ENCODE measurements around the gene ITFG1. TPM values are rescaled to one million over a fixed set of nuclear protein-coding genes. Genes with fewer than 3 reads are reported as not detected.
"Not testable (repeated sequence)": the region's sequence is repeated elsewhere in the genome, so short reads cannot be mapped to it uniquely, and the experiment has no call there.

The ITFG1 gene
- total and polyA plus RNA-seq, 9 of the 15 experiments (the other 6 are each of a cell fraction or from before 2014, with no cell fraction given): 17.1 to 83.5 (median 35.8) TPM

DNA sequence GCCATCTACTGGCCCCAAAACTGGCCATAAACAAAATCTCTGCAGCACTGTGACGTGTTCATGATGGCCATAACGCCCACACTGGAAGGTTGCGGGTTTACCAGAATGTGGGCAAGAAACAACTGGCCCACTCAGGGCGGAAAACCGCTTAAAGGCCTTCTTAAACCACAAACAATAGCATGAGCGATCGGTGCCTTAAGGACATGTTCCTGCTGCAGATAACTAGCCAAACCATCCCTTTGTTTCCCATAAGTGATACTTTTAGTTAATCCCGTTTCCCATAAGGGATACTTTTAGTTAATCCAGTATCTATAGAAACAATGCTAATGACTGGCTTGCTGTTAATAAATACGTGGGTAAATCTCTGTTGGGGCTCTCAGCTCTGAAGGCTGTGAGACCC, 308.4 kb downstream of the ITFG1 start:
- H3K27me3 ChIP-seq (ENCODE audit: control insufficient read depth in 2 of 2, insufficient read depth in 2 of 2, low read length in 2 of 2); H2AFZ ChIP-seq (ENCODE audit: low read depth, low read length); H3K4me2 ChIP-seq (ENCODE audit: insufficient read depth, low read length); CTCF ChIA-PET (ENCODE audit: low intra/inter-chr PET ratio); in situ Hi-C loops (cut with MboI); DNase-seq (ENCODE audit: extremely low read depth in 1 of 4, low spot score in 3 of 4); H3K9ac ChIP-seq (ENCODE audit: insufficient read depth in 1 of 2, low read depth in 2 of 2, low read length in 2 of 2); ATAC-seq; H3K4me3 ChIP-seq; H3K4me1 ChIP-seq (replicated peaks in 1 of 2; ENCODE audit: control insufficient read depth in 2 of 2, insufficient read depth in 2 of 2, low read length in 2 of 2); intact Hi-C loops (cut with micrococcal nuclease); H3K27ac ChIP-seq (ENCODE audit: extremely low read depth, low read depth, low read length); POLR2A ChIA-PET; H4K20me1 ChIP-seq (replicated peaks; ENCODE audit: control insufficient read depth, insufficient read depth, low read length); H3K79me2 ChIP-seq (ENCODE audit: control insufficient read depth, insufficient read depth, low read length); H3K9me3 ChIP-seq (replicated peaks; ENCODE audit: control insufficient read depth, insufficient read depth, low read depth, low read length); H3K9me1 ChIP-seq (ENCODE audit: control insufficient read depth, insufficient read depth, low read length); FAIRE-seq; BruUV-seq (replicated peaks): not testable (repeated sequence)
- TF ChIP-seq CBX3 (IDR thresholded peaks at IDR 0.05; ENCODE audit: borderline replicate concordance in 1 of 2, low read length in 2 of 2): 0 out of 3 replicates have a peak, but pooled peaks of 1 of the 2 experiments have one; percentile 19
- 92% methylated on average over 9 of the region's 9 CpGs for WGBS (ENCODE audit: insufficient coverage, low coverage, missing lambda C conversion rate)
- peaks cover 26% of the 10 kb centered on the region for H3K36me3 ChIP-seq (ENCODE audit: control insufficient read depth, insufficient read depth, low read length)

- intact Hi-C loops (cut with micrococcal nuclease) (no loop called here), in situ Hi-C loops (cut with MboI) (no loop called here)
- Histone ChIP-seq H3K4me3 (no peak overlapping the region), H3K9me1 (ENCODE audit: control insufficient read depth, insufficient read depth, low read length) (no peaks in the 10 kb centered on the region), H3K36me3 (ENCODE audit: control insufficient read depth, insufficient read depth, low read length) (peaks cover 11% of the 10 kb centered on the region; the same call in 2 of the 3 replicates), H4K20me1 (replicated peaks; ENCODE audit: control insufficient read depth, insufficient read depth, low read length) (no peaks in the 10 kb centered on the region), H3K27ac (ENCODE audit: extremely low read depth, low read depth, low read length) (no peak overlapping the region), H3K27me3 (ENCODE audit: control insufficient read depth in 2 of 2, insufficient read depth in 2 of 2, low read length in 2 of 2) (no peaks in the 10 kb centered on the region), H3K9me3 (replicated peaks; ENCODE audit: control insufficient read depth, insufficient read depth, low read depth, low read length) (0 out of 2 replicates have a peak, but pooled peaks cover 2% of the 10 kb centered on the region), H2AFZ (ENCODE audit: low read depth, low read length) (no peak overlapping the region), H3K4me2 (ENCODE audit: insufficient read depth, low read length) (no peak overlapping the region), H3K79me2 (ENCODE audit: control insufficient read depth, insufficient read depth, low read length) (no peaks in the 10 kb centered on the region), H3K4me1 (replicated peaks in 1 of 2; ENCODE audit: control insufficient read depth in 2 of 2, insufficient read depth in 2 of 2, low read length in 2 of 2) (peaks cover 5% of the 10 kb centered on the region in 2 experiments; a peak in 3 of 5 replicates), H3K9ac (ENCODE audit: insufficient read depth in 1 of 2, low read depth in 2 of 2, low read length in 2 of 2) (no peak overlapping the region)
- FAIRE-seq (no peak), DNase-seq (ENCODE audit: extremely low read depth in 1 of 4, low spot score in 3 of 4) (no peak), ATAC-seq (no peak; the same call in 2 of the 3 replicates)
- POLR2A ChIA-PET: no interaction called here
- CTCF ChIA-PET (ENCODE audit: low intra/inter-chr PET ratio): no interaction called here
- WGBS (ENCODE audit: insufficient coverage, low coverage, missing lambda C conversion rate): 84% methylated on average over 3 of the region's 3 CpGs
- BruUV-seq (replicated peaks): no TSS peak
- TF ChIP-seq PCBP2 (IDR thresholded peaks at IDR 0.05; ENCODE audit: low read depth, low read length, poor library complexity, severe bottlenecking) (no peak), PYGO2 (tag; IDR thresholded peaks at IDR 0.05) (no peak), TFAM (CRISPR knock-in tag; conservative IDR thresholded peaks at IDR 0.05) (no peak), TBL1XR1 (IDR thresholded peaks at IDR 0.05; ENCODE audit: low read length in 2 of 2) (no peak), RBM15 (IDR thresholded peaks at IDR 0.05; ENCODE audit: insufficient read depth, low read length) (no peak), CUX1 (CRISPR knock-in tag; IDR thresholded peaks at IDR 0.05) (no peak), ZNF41 (CRISPR knock-in tag; conservative IDR thresholded peaks at IDR 0.05) (no peak), ZNF165 (CRISPR knock-in tag; IDR thresholded peaks at IDR 0.05; ENCODE audit: borderline replicate concordance) (no peak)
These were observed 310.8 kb downstream of the ITFG1 start for GRCh38 chr16:47150067-47150466.
